Measurements from ENCODE around the gene SPCS2. TPM values are rescaled to one million over a fixed set of nuclear protein-coding genes. Genes with fewer than 3 reads are reported as not detected.

The SPCS2 gene
- total RNA-seq, 3 donors from 2014 or later (not counting 1 experiment from before 2014, with no cell fraction given): 76.9 to 117 (median 106) TPM

DNA sequence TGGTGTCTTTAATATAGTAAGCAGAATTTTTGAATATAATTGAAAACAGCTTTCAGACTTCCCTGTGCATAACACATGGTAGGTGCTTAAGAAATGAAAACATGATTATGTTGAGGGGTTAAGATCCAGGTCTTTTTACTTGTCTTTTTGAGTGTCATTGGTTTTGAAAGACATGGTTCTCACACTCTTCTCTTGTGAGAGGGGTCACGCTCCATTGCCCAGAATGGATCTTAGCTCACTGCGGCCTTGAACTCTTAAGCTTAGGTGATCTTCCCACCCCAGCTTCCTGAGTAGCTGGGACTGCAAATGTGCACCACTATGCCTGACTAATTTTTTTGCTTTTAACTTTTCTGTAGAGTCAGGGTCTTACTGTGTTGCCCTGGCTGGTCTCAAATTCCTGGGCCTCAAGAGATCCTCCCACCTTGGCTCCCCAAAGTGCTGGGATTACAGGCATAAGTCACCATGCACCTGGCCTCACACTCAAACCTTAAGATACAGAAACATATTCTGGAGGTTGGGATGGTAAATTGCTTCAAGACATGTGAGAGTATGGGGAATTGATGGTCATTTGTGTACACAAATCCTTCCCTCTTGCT is 1.4 kb downstream of the SPCS2 start:
- H3K27ac Mint-ChIP-seq: peak overlapping the region; percentile 97
- Histone ChIP-seq H3K27me3 (ENCODE audit: control insufficient read depth, insufficient read depth, low read length) (no peaks in the 10 kb centered on the region), H3K36me3 (ENCODE audit: control insufficient read depth, insufficient read depth, low read length) (peaks cover 6% of the 10 kb centered on the region), H3K9me3 (ENCODE audit: control insufficient read depth, insufficient read depth, low read length) (no peaks in the 10 kb centered on the region), H3K4me3 (ENCODE audit: low read length) (peak overlapping the region; percentile 88), H3K27ac (ENCODE audit: low read length) (peak overlapping the region; percentile 45), H3K4me1 (ENCODE audit: control insufficient read depth, insufficient read depth, low read length) (peaks cover 24% of the 10 kb centered on the region)
- no peak for DNase-seq
- H3K4me1 Mint-ChIP-seq: peaks cover 65 to 69% of the 10 kb centered on the region in 2 donors
- H3K9me3 Mint-ChIP-seq: no peaks in the 10 kb centered on the region
- no peak for ATAC-seq
- TF ChIP-seq, protein P1, sequence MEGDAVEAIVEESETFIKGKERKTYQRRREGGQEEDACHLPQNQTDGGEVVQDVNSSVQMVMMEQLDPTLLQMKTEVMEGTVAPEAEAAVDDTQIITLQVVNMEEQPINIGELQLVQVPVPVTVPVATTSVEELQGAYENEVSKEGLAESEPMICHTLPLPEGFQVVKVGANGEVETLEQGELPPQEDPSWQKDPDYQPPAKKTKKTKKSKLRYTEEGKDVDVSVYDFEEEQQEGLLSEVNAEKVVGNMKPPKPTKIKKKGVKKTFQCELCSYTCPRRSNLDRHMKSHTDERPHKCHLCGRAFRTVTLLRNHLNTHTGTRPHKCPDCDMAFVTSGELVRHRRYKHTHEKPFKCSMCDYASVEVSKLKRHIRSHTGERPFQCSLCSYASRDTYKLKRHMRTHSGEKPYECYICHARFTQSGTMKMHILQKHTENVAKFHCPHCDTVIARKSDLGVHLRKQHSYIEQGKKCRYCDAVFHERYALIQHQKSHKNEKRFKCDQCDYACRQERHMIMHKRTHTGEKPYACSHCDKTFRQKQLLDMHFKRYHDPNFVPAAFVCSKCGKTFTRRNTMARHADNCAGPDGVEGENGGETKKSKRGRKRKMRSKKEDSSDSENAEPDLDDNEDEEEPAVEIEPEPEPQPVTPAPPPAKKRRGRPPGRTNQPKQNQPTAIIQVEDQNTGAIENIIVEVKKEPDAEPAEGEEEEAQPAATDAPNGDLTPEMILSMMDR (IDR thresholded peaks at IDR 0.05): no peak
- no peaks in the 10 kb centered on the region for H3K36me3 Mint-ChIP-seq
- WGBS (ENCODE audit: insufficient coverage): 79% methylated on average over 2 of the region's 2 CpGs
- H3K27me3 Mint-ChIP-seq (ENCODE audit: low read depth in 2 of 2): no peaks in the 10 kb centered on the region
- intact Hi-C loops (cut with micrococcal nuclease): no loop called here
- peak overlapping the region; percentile 99 for H3K4me3 Mint-ChIP-seq

DNA sequence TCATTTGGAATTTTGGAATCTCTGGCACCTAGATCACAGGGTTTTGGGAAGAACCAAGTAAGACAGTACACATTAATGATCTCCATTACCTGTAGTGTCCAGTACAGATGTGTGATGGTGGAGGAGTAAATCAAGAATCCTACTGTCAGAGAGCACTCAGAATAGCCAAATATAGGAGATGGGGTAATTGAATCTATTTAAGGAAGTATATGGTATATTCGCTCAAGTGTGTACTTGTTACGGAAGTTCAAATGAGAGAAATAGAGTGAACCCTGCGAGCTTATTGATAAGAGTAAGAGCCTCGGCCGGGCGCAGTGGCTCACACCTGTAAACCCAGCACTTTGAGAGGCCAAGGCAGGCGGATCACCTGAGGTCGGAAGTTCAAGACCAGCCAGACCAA is 2.2 kb downstream of the SPCS2 start:
- peaks cover 24% of the 10 kb centered on the region for H3K4me1 ChIP-seq (ENCODE audit: control insufficient read depth, insufficient read depth, low read length)
- TF ChIP-seq, protein P1 (IDR thresholded peaks at IDR 0.05): no peak
- Mint-ChIP-seq H3K4me3 (peak overlapping the region; percentile 99), H3K27ac (peak overlapping the region; percentile 97), H3K9me3 (no peaks in the 10 kb centered on the region), H3K27me3 (ENCODE audit: low read depth in 2 of 2) (no peaks in the 10 kb centered on the region), H3K4me1 (peaks cover 71 to 76% of the 10 kb centered on the region in 2 donors), H3K36me3 (no peaks in the 10 kb centered on the region)
- no peak for ATAC-seq
- intact Hi-C loops (cut with micrococcal nuclease): no loop called here
- no peaks in the 10 kb centered on the region for H3K27me3 ChIP-seq (ENCODE audit: control insufficient read depth, insufficient read depth, low read length)
- DNase-seq: no peak
- 87% methylated on average over 8 of the region's 8 CpGs for WGBS (ENCODE audit: insufficient coverage)
- no peak overlapping the region for H3K4me3 ChIP-seq (ENCODE audit: low read length)
- peaks cover 6% of the 10 kb centered on the region for H3K36me3 ChIP-seq (ENCODE audit: control insufficient read depth, insufficient read depth, low read length)
- no peaks in the 10 kb centered on the region for H3K9me3 ChIP-seq (ENCODE audit: control insufficient read depth, insufficient read depth, low read length)
- H3K27ac ChIP-seq (ENCODE audit: low read length): peak overlapping the region; percentile 45

DNA sequence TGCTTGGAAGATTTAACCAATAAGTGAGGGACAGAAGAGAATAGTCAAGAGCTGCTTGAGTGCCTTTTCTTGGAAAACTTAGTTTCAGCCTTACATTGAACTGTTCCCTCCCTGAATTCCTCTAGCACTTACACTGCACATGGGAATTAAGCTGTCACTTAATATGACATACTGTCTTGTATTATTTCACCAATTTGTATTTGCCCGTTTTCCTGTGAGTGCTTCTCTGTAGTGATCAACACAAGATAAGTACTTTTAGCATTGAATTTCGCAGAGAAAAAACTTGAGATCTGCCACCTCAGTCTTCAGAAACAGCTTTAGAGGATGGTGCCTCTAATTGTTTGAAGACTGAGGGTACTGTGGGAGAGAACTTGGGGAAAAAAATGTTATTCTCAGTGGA is 3.7 kb downstream of the SPCS2 start:
- Mint-ChIP-seq H3K9me3 (no peaks in the 10 kb centered on the region), H3K27ac (peak overlapping the region in 1 of 2 donors; percentile 37), H3K27me3 (ENCODE audit: low read depth in 2 of 2) (no peaks in the 10 kb centered on the region), H3K36me3 (no peaks in the 10 kb centered on the region), H3K4me1 (peaks cover 78 to 89% of the 10 kb centered on the region in 2 donors), H3K4me3 (no peak overlapping the region)
- intact Hi-C loops (cut with micrococcal nuclease): no loop called here
- TF ChIP-seq, protein P1 (IDR thresholded peaks at IDR 0.05): no peak
- H3K27ac ChIP-seq (ENCODE audit: low read length): no peak overlapping the region
- 100% methylated on average over 2 of the region's 2 CpGs for WGBS (ENCODE audit: insufficient coverage)
- H3K4me3 ChIP-seq (ENCODE audit: low read length): no peak overlapping the region
- ATAC-seq (no peak), DNase-seq (no peak)
- no peaks in the 10 kb centered on the region for H3K9me3 ChIP-seq (ENCODE audit: control insufficient read depth, insufficient read depth, low read length)
- peaks cover 14% of the 10 kb centered on the region for H3K36me3 ChIP-seq (ENCODE audit: control insufficient read depth, insufficient read depth, low read length)
- H3K27me3 ChIP-seq (ENCODE audit: control insufficient read depth, insufficient read depth, low read length): no peaks in the 10 kb centered on the region
- peaks cover 27% of the 10 kb centered on the region for H3K4me1 ChIP-seq (ENCODE audit: control insufficient read depth, insufficient read depth, low read length)

- Mint-ChIP-seq H3K4me3 (no peak overlapping the region), H3K27ac (peak overlapping the region; percentile 25 to 54), H3K4me1 (peaks cover 79 to 94% of the 10 kb centered on the region in 2 donors), H3K9me3 (no peaks in the 10 kb centered on the region), H3K27me3 (ENCODE audit: low read depth in 2 of 2) (no peaks in the 10 kb centered on the region), H3K36me3 (no peaks in the 10 kb centered on the region)
- Histone ChIP-seq H3K4me1 (ENCODE audit: control insufficient read depth, insufficient read depth, low read length) (peaks cover 26% of the 10 kb centered on the region), H3K27me3 (ENCODE audit: control insufficient read depth, insufficient read depth, low read length) (no peaks in the 10 kb centered on the region), H3K4me3 (ENCODE audit: low read length) (no peak overlapping the region), H3K9me3 (ENCODE audit: control insufficient read depth, insufficient read depth, low read length) (no peaks in the 10 kb centered on the region), H3K27ac (ENCODE audit: low read length) (peak overlapping the region; percentile 11), H3K36me3 (ENCODE audit: control insufficient read depth, insufficient read depth, low read length) (peaks cover 17% of the 10 kb centered on the region)
- ATAC-seq: no peak
- TF ChIP-seq, protein P1 (IDR thresholded peaks at IDR 0.05): no peak
- no CpG with 5 or more reads among the region's 5 CpGs for WGBS (ENCODE audit: insufficient coverage)
- intact Hi-C loops (cut with micrococcal nuclease): no loop called here
- no peak for DNase-seq
Measured at GRCh38 chr11:74953451-74953850, 4.4 kb downstream of the SPCS2 start.
